ENCODE results near the gene ATP8A1.

GRCh38 chr4:42442601-42443000, 214.3 kb downstream of the ATP8A1 start:
- TF ChIP-seq CTCF (IDR thresholded peaks at IDR 0.05): no peak
- TF ChIP-seq POLR2AphosphoS5 (IDR thresholded peaks at IDR 0.05; ENCODE audit: low read depth, low read length): no peak
